Measurements from ENCODE around the gene SPNS3.

DNA sequence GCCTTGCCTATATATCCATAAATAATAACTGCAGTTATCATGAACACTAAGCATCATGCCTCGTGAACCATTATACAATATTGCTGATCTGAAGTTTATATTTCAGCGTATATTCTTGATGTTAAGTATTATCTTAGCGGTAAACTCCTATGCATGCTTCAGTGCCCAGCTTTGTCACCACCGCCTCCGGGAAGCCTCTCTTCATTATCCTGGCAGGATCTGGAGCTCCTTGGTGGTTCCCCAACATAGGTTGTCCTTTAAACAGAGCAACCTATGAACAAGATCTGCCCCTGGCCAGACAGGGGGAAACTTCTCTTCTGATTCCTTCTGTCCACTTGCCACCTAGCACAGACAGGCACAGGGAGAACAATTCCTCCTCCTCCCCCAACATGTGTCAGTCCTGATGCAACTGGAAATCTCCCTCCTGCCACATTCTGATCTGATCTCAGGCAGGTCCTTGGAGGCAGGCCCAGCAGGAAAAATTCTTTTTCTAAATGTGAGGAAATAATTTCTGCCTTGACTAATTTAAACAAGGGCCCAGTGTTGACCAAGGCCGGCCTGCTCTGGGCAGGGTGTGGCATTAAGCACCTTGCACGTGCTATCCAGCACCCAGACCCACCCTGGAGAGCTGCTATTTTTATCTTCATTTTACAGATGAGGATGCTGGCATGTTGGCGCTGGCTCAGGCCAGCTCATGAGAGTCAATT lies 87.3 kb downstream of the SPNS3 start:
- TF ChIP-seq, protein P1, sequence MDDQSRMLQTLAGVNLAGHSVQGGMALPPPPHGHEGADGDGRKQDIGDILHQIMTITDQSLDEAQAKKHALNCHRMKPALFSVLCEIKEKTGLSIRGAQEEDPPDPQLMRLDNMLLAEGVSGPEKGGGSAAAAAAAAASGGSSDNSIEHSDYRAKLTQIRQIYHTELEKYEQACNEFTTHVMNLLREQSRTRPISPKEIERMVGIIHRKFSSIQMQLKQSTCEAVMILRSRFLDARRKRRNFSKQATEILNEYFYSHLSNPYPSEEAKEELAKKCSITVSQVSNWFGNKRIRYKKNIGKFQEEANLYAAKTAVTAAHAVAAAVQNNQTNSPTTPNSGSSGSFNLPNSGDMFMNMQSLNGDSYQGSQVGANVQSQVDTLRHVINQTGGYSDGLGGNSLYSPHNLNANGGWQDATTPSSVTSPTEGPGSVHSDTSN (IDR thresholded peaks at IDR 0.05): no peak
- TF ChIP-seq, protein P2, sequence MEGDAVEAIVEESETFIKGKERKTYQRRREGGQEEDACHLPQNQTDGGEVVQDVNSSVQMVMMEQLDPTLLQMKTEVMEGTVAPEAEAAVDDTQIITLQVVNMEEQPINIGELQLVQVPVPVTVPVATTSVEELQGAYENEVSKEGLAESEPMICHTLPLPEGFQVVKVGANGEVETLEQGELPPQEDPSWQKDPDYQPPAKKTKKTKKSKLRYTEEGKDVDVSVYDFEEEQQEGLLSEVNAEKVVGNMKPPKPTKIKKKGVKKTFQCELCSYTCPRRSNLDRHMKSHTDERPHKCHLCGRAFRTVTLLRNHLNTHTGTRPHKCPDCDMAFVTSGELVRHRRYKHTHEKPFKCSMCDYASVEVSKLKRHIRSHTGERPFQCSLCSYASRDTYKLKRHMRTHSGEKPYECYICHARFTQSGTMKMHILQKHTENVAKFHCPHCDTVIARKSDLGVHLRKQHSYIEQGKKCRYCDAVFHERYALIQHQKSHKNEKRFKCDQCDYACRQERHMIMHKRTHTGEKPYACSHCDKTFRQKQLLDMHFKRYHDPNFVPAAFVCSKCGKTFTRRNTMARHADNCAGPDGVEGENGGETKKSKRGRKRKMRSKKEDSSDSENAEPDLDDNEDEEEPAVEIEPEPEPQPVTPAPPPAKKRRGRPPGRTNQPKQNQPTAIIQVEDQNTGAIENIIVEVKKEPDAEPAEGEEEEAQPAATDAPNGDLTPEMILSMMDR (IDR thresholded peaks at IDR 0.05): no peak
- TF ChIP-seq, protein P3, sequence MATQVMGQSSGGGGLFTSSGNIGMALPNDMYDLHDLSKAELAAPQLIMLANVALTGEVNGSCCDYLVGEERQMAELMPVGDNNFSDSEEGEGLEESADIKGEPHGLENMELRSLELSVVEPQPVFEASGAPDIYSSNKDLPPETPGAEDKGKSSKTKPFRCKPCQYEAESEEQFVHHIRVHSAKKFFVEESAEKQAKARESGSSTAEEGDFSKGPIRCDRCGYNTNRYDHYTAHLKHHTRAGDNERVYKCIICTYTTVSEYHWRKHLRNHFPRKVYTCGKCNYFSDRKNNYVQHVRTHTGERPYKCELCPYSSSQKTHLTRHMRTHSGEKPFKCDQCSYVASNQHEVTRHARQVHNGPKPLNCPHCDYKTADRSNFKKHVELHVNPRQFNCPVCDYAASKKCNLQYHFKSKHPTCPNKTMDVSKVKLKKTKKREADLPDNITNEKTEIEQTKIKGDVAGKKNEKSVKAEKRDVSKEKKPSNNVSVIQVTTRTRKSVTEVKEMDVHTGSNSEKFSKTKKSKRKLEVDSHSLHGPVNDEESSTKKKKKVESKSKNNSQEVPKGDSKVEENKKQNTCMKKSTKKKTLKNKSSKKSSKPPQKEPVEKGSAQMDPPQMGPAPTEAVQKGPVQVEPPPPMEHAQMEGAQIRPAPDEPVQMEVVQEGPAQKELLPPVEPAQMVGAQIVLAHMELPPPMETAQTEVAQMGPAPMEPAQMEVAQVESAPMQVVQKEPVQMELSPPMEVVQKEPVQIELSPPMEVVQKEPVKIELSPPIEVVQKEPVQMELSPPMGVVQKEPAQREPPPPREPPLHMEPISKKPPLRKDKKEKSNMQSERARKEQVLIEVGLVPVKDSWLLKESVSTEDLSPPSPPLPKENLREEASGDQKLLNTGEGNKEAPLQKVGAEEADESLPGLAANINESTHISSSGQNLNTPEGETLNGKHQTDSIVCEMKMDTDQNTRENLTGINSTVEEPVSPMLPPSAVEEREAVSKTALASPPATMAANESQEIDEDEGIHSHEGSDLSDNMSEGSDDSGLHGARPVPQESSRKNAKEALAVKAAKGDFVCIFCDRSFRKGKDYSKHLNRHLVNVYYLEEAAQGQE (IDR thresholded peaks at IDR 0.05): no peak
- TF ChIP-seq, protein P4, sequence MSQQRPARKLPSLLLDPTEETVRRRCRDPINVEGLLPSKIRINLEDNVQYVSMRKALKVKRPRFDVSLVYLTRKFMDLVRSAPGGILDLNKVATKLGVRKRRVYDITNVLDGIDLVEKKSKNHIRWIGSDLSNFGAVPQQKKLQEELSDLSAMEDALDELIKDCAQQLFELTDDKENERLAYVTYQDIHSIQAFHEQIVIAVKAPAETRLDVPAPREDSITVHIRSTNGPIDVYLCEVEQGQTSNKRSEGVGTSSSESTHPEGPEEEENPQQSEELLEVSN (IDR thresholded peaks at IDR 0.05; ENCODE audit: borderline replicate concordance, low read depth): no peak
- TF ChIP-seq RFX5 (IDR thresholded peaks at IDR 0.05): no peak

Measured in A549 (cell line).